Retinal pigment epithelial cell (primary cell): ENCODE measurements around the gene HNRNPF.

ENCODE experiments used
- DNase-seq: peaks from one replicate; pipeline ENCODE4 v3.0.0-alpha.2; 2010; ENCODE audit warnings: low read depth
- H3K4me3 ChIP-seq: 2 replicates; pipeline ENCODE4 v1.5.1; 2011; ENCODE audit warnings: mild to moderate bottlenecking, low read length, control low read depth, moderate library complexity
- TF ChIP-seq, protein P1 (sequence below): conservative IDR thresholded peaks from 2 replicates; pipeline ENCODE4 v1.5.1; 2011; ENCODE audit warnings: low read depth, low read length, control low read depth, inconsistent platforms

The HNRNPF gene

DNA sequence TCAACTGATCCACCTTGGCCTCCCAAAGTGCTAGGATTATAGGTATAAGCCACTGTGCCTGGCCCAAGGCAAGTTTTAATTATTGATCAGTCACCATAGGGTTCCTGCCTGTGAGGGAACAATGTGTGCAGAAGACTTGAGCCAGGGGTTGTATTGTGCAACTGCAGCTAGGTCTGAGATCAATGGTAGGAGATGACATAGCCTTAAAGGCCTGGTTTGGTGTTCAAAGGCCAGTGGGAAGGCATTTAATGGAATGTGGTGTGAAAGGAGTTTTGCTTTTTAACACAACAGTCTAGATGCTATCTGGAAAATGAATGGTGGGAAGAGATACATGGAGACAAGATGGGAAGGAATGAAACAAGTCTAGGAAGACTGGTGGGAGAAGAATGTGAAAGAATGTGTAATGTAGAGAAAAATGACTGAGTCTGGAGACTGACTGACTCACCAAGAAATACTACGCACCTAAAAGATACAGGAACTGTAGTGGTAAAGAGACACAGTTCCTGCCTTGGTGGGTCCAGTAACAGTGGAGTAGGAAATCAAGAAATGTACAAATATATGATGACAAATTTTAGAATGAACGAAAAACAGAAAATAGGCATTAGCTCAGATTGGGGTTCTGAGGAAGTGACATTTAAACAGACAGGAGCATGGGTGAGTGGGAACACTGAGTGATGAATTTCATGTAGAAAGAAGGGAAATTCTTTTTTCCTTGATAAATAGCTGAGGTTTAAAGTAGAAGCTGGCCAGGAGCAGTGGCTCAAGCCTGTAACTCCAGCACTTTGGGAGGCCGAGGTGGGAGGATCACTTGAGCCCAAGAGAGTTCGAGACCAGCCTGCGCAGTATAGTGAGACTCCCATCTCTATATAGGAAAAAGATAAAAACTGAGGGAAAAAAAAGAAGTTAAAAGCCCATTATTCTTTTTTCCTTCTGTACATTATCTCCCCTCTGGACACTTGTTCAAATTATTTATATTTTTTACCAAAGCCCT, 9.4 kb downstream of the HNRNPF start:
- TF ChIP-seq, protein P1, sequence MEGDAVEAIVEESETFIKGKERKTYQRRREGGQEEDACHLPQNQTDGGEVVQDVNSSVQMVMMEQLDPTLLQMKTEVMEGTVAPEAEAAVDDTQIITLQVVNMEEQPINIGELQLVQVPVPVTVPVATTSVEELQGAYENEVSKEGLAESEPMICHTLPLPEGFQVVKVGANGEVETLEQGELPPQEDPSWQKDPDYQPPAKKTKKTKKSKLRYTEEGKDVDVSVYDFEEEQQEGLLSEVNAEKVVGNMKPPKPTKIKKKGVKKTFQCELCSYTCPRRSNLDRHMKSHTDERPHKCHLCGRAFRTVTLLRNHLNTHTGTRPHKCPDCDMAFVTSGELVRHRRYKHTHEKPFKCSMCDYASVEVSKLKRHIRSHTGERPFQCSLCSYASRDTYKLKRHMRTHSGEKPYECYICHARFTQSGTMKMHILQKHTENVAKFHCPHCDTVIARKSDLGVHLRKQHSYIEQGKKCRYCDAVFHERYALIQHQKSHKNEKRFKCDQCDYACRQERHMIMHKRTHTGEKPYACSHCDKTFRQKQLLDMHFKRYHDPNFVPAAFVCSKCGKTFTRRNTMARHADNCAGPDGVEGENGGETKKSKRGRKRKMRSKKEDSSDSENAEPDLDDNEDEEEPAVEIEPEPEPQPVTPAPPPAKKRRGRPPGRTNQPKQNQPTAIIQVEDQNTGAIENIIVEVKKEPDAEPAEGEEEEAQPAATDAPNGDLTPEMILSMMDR, result no peak
- no peak for DNase-seq

GRCh38 chr10:43398939-43399319, 10.1 kb downstream of the HNRNPF start:
- no peak overlapping the region for H3K4me3 ChIP-seq
- no peak for DNase-seq
- TF ChIP-seq, protein P1, result no peak

More for the DNA sequence above, 9.4 kb downstream of the HNRNPF start:
- no peak overlapping the region for H3K4me3 ChIP-seq

GRCh38 chr10:43396928-43397624, 11.9 kb downstream of the HNRNPF start:
- TF ChIP-seq, protein P1, result no peak
- no peak for DNase-seq
- peak overlapping the region; percentile 59 for H3K4me3 ChIP-seq

DNA sequence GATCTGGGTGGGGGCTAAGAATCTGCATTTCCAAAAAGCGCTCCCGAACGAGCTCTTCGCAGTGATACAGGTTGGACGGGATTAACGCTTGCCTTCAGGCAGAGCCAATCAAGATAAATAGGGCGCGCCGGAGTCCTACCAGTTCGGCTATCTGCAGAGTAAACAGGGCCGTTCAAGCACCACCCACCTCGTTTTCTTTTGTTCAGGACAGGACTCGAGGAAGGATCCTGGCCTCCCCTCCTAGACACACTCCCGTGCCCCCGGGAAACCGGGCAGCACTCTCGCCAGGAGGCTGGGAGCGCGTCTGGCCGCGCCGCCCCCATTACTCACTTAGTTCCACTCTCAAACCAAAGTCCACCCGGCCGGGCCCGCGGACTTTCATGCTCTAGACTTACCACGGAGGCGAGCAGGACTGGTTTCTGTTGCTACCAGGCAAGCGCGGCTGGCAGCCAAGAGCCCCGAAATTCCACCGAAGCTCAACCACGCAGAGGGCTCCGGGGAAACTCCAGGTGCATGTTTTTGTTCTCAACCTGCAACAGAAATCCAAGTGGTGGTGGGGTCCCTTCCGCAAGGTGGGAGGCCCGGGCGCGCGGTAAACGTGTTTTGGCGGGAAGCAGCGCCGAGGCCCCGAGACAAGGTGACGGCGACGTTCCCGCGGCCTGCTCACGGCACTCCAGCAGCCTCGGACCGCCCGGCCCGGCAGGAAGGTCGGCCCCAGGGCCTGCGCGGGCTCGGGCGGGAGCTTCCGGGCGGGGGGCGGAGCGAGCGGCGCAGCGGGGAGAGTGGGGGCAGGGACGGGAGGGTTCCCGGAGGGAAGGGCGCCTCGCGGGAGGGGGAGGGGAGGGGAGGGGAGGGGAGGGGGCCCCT, 12.7 kb downstream of the HNRNPF start:
- no peak for DNase-seq
- TF ChIP-seq, protein P1, result no peak
- peak overlapping the region; percentile 74 for H3K4me3 ChIP-seq

DNA sequence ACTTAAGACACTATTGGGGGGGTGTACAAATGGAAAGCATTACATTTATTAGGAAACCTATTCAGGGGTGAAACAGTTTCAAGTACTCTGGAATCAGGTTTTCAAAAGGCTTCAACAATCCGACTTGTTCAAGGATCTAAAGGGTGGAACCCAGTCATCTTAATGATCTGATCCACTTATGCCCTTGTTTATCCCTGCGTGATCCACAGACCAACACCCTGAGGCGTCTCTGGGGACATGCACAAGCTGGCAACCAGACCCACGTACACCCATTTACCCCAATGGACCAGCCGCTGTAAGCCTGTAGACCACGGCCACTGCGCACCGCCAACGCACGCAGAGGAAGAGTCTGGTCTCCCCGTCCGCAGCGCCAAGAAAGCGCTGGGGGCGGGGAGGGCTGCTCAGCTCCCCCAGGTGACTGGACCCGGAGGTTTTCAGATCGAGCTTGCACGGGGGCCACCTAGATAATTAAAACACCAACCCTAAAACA, 13.4 kb downstream of the HNRNPF start:
- TF ChIP-seq, protein P1, result no peak
- peak overlapping the region; percentile 74 for H3K4me3 ChIP-seq
- DNase-seq, result no peak

- TF ChIP-seq, protein P1, result no peak
- H3K4me3 ChIP-seq, result peak overlapping the region; percentile 74
- DNase-seq, result no peak
Measured at GRCh38 chr10:43394868-43395267, 14.1 kb downstream of the HNRNPF start.
